Measurements from ENCODE around the gene GINS2. TPM values are rescaled to one million over a fixed set of nuclear protein-coding genes. Genes with fewer than 3 reads are reported as not detected.

The GINS2 gene
- total and polyA plus RNA-seq, 2 of the 4 experiments (the other 2 are of a cell fraction) = 12.0 to 13.4 TPM

GRCh38 chr16:85718682-85719081 lies 29.9 kb upstream of the GINS2 start:
- H3K4me1 ChIP-seq (ENCODE audit: control insufficient read depth, insufficient read depth, low read length) = peaks cover 3% of the 10 kb centered on the region; the same call in 1 of the 2 replicates
- intact Hi-C loops (cut with micrococcal nuclease) = loop anchor here (1.0 to 10.0 kb wide), 4 partner anchors 44 to 444 kb away; partner anchors contain the start of genes COX4I1 and EMC8
- no peak overlapping the region for H3K4me2 ChIP-seq (ENCODE audit: low read depth, low read length)
- no peak overlapping the region for H3K56ac ChIP-seq (ENCODE audit: extremely low read depth, insufficient read depth, low read length)
- H4K91ac ChIP-seq (ENCODE audit: insufficient read depth, low read depth, low read length) = no peak overlapping the region
- peaks cover 13% of the 10 kb centered on the region for H4K20me1 ChIP-seq (ENCODE audit: insufficient read depth, low read length)
- BruUV-seq (replicated peaks) = no TSS peak
- 50% methylated on average over 3 of the region's 11 CpGs; no CpG with 5 or more reads in 1 of the 2 experiments for WGBS, 2 experiments (ENCODE audit: extremely low coverage in 2 of 2, insufficient read length in 1 of 2)
- no peak overlapping the region for H2AK9ac ChIP-seq (replicated peaks; ENCODE audit: low read depth, low read length, poor library complexity)
- DNase-seq (no peak), ATAC-seq (ENCODE audit: low read depth) (no peak)
- no peak overlapping the region for H3K4ac ChIP-seq (ENCODE audit: low read depth, low read length)
- no peaks in the 10 kb centered on the region; the same call in 1 of the 2 replicates for H3K27me3 ChIP-seq (ENCODE audit: control insufficient read depth, insufficient read depth, low read length)
- no peak overlapping the region for H3K27ac ChIP-seq (ENCODE audit: insufficient read depth, low read length)
- no peak overlapping the region for H3K9ac ChIP-seq (ENCODE audit: low read depth, low read length)
- no peak overlapping the region; the same call in 1 of the 2 replicates for H2AK5ac ChIP-seq (ENCODE audit: low read depth, low read length)
- no peak overlapping the region for H2BK5ac ChIP-seq (ENCODE audit: low read depth, low read length, poor library complexity, severe bottlenecking)
- TF ChIP-seq MAZ (IDR thresholded peaks at IDR 0.05; ENCODE audit: borderline replicate concordance, low read depth, low read length) = no peak
- TF ChIP-seq RAD21 (IDR thresholded peaks at IDR 0.05; ENCODE audit: low read length) = peak; percentile 20; the same call in 1 of the 2 replicates
- TF ChIP-seq SMC3 (IDR thresholded peaks at IDR 0.05; ENCODE audit: low read depth, low read length) = peak; percentile 15; the same call in 1 of the 2 replicates
- TF ChIP-seq CTCF (conservative IDR thresholded peaks at IDR 0.05; ENCODE audit: low read depth, low read length) = peak; percentile 47
- TF ChIP-seq POLR2A (IDR thresholded peaks at IDR 0.05; ENCODE audit: low read depth, low read length) = no peak
- no peak overlapping the region for H2BK15ac ChIP-seq (ENCODE audit: low read depth, low read length)
- H3K4me3 ChIP-seq (ENCODE audit: insufficient read depth, low read depth, low read length) = no peak overlapping the region
- dilution Hi-C loops (cut with HindIII; ENCODE audit: low sequenced_read_pairs, unreplicated experiment) = no loop called here
- ChIA-PET POLR2A (ENCODE audit: unreplicated experiment) (no interaction called here), CTCF (interaction anchor here (0.6 to 1.3 kb wide), 2 partner anchors 9 to 18 kb away, joined by 4 to 5 read pairs; no protein-coding TSS in a partner anchor)
- no peak overlapping the region for H4K5ac ChIP-seq (ENCODE audit: low read depth, low read length)
- in situ Hi-C loops (cut with MboI; ENCODE audit: low sequenced_read_pairs) = loop anchor here (5.0 kb wide), 1 partner anchor 61 kb away; no protein-coding TSS in a partner anchor
- peak overlapping the region; percentile 41 for H2AFZ ChIP-seq (replicated peaks; ENCODE audit: low read length, poor library complexity)
- no peaks in the 10 kb centered on the region for H3K9me1 ChIP-seq (ENCODE audit: insufficient read depth, low read length)
- no peak overlapping the region for H2BK120ac ChIP-seq (ENCODE audit: low read depth, low read length)
- no peak overlapping the region for H3K18ac ChIP-seq (ENCODE audit: low read depth, low read length)
- no peak overlapping the region for H3K14ac ChIP-seq (replicated peaks; ENCODE audit: low read depth, low read length)
- no peak overlapping the region for H3K23ac ChIP-seq (ENCODE audit: low read depth, low read length)
- H4K8ac ChIP-seq (ENCODE audit: low read depth in 2 of 2, low read length in 2 of 2) = no peak overlapping the region; a peak in 1 of 4 replicates
- no peak overlapping the region for H2BK20ac ChIP-seq (ENCODE audit: low read depth, low read length)
- no peaks in the 10 kb centered on the region for H3K36me3 ChIP-seq (ENCODE audit: control insufficient read depth, insufficient read depth, low read length)
- peaks cover 3 to 4% of the 10 kb centered on the region in 2 experiments; a peak in 1 of 4 replicates for H3K79me1 ChIP-seq (ENCODE audit: low read depth in 1 of 2, low read length in 2 of 2)
- H3K9me3 ChIP-seq (ENCODE audit: control insufficient read depth, insufficient read depth, low read length) = no peaks in the 10 kb centered on the region
